HG03520 (cell line): ENCODE results near the gene ANKS6.
A peak's percentile ranks its signal among the peaks of the same experiment; 100 is the strongest.

Source experiments
- ATAC-seq: cut with Tn5 transposase; IDR thresholded peaks from one replicate; pipeline ENCODE4 v1.9.1; 2021; ENCODE audit warnings: mild to moderate bottlenecking, moderate library complexity; ENCODE audit not compliant: unreplicated experiment

The ANKS6 gene

DNA sequence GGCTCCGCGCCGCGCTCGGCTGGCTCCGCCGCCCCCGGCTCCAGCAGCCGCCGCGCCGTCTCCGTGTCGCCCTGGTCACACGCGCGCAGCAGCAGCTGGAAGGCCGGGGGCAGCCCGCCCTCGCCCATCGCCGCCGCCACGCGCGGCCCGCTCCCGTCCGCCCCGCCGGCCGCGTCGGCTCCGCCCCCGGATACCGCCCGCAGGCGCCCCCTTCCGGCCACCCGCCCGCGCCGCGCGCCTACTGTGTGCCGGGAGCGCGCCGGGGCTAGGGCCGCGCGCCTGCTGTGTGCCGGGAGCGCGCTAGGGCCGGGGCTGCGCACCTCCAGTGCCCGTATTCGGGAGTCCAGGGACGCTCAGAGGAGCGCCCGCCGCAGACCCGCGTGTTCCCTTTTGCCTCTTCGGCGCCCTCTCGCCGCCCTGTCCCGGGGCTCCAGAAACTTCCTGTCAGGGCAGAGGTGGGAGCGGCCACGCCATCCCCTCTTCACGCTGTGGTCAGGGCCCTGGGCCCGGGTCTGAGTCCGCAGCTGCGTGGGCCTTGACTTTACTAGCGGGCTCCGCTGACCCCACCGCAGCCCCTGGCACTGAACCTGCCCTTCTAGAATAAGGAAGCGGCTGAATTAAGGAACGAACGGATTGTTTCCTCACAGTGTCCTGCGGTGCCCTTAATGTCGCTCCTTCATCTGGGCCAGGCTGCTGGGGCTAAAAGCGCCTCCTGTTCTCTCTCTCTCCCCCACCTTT is at the start of gene ANKS6:
ANKS6 (minus strand) TSS at position 192 of the 738 bp plus-strand sequence; CDS start at position 128, 64 bp downstream.
- peak; percentile 86 for ATAC-seq

DNA sequence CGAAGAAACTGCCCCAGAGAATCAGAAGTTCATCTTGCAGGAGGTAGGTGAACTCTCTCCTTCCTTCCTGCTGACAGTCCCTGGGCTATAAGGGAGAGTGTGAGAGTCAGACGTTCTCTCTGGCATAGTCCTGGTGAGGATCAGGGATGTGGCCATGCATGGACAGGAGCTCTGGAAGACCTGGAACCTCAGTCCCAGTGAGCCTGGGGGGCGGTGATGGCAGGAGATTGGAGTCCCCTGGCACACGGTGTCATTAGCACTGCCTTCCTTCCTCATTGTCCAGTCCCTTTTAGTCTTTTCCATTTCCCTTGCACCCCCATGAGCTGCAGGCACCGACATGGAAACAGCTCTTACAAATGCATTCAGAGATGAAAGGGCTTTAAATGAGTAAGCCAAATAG is 49.7 kb upstream of the ANKS6 start:
- no peak for ATAC-seq

DNA sequence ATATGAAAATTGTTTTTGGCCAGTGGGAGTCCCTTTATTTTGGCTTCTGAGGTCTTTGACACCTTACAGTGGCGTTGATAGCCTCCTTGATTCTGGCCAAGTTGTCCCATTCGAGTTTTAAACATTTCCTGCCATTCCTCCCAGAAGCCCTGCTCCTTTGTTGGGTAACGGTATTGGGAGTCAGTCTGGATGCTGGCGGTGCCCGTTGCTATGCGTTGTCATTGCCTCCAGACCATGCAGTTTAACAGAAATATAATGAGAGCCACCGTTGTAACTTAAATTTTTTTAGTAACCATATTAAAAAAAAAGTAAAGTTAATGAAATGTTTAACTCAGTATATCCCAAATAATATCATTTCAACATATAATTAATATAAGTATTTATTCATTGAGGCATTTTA is 46.2 kb upstream of the ANKS6 start:
- no peak for ATAC-seq

DNA sequence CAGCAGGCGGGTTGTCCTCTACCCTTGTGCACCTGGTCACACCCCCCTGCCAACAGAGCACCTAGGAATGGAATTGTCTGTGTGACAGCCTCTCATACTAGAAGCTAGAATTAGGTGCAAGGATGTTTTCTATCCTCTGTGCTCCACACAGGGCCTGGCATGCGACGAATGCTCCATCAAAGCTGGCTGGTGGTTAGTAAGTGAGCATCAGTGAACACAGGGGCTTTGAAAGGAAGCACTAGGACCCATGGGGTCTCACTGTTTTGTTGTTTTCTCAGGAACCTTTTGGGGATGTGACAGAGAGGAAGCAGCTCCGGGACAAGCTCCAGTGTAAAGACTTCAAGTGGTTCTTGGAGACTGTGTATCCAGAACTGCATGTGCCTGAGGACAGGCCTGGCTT is 43.4 kb upstream of the ANKS6 start:
- ATAC-seq: no peak

DNA sequence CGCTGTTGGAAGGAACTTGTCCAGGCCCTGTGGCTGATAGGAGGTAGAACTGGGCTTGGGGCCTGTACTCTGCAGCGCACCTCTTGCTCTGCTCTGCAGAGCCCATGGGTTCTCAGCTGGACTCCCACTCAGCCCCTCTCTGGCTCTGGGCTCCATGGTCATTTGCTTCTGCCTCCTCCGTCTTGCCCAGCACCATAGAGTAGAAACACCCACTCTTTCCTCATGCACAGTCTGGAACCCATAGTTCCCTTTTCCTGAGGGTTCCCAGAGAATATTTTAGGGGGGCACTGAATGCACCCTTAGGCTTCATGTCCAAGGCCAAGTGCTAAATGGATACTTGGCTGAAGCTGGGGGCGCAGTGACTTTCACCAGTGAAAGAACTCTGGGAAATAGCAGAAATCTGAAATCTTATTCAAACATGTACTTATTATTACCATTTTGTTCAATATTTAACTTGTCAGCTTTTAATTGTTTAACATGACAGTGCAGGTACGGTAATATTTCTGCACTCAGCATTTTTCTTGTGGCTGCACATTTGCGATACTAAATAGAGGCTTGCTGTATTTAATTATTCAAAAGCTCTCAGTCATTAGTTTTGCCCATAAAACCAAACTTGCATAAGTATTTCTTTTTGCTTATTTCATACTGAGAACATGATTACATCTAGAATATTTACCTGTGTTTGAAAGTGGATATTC is 42.7 kb upstream of the ANKS6 start:
- no peak for ATAC-seq

GRCh38 chr9:98838155-98838867 is 42.0 kb upstream of the ANKS6 start:
- no peak for ATAC-seq

DNA sequence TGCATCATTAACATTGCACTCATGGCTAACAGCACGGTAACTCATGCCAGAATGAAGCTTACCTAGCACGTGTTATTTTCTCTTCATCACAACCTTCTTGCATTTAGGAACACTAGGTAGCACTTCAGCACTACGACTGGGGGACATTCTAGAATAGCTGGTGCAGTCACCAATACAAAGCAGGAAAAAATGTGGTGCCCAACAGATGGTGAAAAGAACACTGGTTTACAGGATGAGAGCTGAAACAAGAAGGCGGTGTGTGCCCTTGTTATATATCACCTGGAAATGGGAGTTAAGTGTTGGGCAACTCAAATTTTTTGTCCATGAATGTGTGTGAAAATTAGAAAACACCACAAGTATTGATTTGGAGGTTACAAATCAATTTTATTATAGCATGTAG is 41.2 kb upstream of the ANKS6 start:
- ATAC-seq: no peak

DNA sequence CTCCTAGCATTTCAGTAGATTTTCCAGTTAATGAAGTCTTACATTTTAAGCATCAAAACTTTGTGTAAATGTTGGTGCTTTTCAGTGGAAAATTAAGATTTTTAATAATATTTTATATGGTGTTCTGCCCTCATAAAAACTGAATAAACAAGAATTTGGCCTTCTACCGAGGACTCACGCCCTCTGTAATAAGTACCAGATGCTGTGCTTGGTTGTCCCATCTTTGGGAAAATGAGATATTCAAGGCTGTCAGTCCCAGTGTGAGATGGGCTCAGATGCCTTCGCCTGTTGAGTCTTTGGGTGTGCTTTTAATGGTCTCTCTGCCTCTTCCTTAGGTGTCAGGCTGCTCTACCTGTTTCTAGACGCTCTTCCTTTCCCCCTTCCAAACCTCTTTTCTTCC is 39.9 kb upstream of the ANKS6 start:
- ATAC-seq: no peak

DNA sequence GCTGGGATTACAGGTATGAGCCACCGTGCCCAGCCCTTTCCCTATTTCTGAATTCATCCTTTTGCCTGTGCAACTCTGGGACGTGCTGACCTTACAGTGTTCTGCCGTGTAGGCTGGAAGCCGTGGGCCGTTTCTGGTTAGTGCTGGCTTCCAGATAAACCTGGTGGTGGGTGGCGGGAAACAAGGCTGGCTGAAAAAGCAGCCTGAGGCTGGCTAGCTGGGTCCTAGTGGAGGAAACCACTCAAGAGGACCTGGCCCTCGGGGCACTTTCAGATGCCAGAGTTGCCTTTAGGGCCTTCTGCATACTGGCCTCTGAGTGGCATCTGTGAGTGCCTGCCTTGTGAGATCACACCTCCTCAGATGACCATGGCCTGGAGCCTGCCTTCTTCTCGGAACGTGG is 38.0 kb upstream of the ANKS6 start:
- no peak for ATAC-seq

DNA sequence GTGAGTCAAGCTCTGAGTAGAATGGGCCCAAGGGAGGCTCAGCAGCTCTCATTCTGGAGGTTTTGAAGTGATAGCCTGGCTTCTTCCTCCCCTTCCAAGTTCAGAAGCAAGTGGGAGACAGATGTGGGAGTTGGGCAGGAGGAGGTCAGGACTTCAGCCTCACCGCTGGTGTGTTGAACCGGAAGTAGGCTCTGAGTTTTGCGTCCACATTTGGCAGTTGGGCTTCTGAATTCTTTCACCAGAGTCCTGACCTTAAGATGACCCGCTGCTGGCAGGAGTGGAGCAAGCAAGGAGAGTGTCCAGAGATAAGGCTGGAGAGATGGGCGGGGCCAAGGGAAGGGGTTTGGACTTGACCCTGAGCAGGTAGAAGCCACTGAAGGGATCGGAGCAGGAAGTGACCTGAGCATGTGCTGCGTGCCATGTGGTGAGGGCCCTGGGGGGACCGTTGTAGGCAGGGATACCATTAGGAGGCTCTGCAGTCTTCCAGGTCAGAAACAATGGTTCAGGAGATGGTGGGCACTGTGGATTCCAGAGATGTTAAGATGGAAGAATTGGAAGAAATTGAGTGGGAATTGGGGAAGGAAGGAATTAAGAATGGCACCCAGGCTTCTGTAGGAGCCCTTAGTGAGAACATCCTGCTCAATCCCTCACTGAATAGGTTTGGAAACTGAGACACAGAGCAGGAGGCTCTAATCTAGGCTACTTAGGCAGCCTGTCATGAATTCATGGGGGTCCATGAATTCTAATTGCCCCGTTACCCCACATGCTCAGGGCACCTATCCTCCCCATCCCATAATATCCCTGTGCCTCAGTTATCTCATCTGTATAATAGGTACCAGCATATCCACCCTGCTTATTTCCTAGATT is 37.0 kb upstream of the ANKS6 start:
- no peak for ATAC-seq

- no peak for ATAC-seq
Measured at GRCh38 chr9:98832768-98833089, 36.4 kb upstream of the ANKS6 start.

DNA sequence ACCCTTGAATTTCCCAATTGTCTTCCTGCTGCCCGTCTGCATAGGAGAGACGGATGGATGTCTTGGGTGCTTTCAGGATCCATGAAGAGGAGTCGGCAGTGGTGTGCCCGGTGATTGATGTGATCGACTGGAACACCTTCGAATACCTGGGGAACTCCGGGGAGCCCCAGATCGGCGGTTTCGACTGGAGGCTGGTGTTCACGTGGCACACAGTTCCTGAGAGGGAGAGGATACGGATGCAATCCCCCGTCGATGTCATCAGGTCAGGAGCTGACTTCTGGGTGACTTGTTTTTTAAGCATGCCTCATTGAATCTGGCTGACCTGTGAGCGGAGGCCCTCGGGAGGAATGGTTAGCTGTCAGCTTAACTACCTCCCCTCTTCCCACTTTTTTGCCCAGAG is 35.3 kb upstream of the ANKS6 start:
- ATAC-seq: no peak

DNA sequence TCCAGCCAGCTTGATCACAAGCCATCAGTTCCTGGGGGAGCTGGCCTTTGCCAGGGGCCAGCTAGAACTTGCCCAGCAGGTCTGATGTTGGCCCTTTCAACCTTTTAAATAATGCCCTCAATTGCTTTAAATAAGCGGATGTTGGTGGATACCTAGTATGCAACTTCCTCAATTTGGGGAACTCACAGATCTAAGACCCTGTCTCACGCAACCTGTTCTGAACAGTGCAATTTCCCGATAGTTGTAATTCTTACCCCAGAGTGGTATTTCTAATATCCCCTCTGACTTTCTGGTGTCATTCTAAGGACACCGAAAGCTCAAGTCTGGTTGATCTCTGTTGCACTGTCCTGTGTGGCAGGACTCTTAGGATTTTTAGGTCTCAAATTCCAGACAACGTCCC is 34.2 kb upstream of the ANKS6 start:
- ATAC-seq: no peak

DNA sequence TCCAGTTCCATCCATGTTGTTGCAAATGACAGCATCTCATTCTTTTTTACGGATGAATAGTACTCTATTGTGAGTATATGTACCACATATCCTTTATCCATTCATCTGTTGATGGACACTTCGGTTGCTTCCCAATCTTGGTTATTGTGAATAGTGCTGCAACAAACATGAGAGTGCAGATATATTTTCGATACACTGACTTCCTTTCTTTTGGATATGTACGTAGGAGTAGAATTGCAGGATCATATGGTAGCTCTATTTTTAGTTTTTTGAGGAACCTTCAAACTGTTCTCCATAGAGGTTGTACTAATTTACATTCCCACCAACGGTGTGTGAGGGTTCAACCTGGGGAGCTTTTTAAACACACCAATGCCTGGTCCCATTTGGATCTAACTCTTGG is 33.4 kb upstream of the ANKS6 start:
- no peak for ATAC-seq

DNA sequence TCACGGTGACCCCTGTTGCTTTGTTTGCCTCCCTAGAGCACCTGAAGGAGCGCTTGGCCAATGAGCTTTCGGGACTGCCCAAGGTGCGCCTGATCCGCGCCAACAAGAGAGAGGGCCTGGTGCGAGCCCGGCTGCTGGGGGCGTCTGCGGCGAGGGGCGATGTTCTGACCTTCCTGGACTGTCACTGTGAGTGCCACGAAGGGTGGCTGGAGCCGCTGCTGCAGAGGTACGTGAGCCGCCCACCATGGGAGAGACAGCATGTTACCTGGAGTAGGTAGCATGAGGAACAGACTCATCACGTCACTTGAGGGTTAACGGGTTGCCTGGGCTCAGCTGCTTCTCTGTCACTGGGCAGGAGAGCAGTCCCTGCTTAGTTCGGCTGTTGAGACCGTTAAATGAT is 30.4 kb upstream of the ANKS6 start:
- ATAC-seq: no peak

- no peak for ATAC-seq
Measured at GRCh38 chr9:98825414-98825813, 29.1 kb upstream of the ANKS6 start.

GRCh38 chr9:98823666-98824334 is 27.4 kb upstream of the ANKS6 start:
- ATAC-seq: no peak

DNA sequence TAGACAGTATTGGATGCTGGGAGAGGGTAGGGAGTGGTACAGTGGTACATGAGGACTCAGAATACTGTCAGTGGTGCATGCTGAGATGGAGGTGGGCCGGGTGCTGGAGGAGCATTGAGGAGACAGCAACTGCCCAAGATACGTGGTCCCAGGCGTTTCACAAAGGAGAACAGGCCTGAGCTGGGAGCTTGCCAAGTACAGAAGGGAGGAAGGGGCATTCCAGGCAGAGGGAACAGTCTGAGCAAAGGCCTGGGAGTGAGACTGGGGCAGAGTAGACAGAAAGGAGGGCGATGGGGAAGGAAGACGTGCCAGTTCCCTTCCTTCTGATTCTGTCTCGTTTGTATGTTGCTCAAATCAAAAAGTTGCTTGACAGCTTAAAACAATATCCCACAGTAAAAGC is 26.3 kb upstream of the ANKS6 start:
- ATAC-seq: no peak

DNA sequence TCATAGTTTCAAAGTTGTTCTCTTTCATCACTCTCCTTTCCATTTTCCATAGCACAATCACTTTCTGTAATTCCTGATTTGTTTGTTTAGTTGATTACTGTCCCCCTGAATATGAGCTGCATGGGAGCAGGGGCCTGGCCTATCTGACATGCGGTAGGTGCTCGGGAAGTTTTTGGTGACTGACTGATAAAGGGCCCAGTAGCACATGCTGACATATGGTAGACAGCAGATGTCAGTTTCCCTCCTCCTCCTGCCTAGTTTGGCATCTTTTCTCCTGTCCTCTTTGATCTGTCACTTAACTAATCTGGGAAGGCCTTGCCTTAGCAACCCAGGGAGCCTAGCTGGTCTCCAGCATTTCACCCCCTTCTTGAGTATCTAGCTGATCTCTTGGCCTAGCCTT is 25.5 kb upstream of the ANKS6 start:
- no peak for ATAC-seq

DNA sequence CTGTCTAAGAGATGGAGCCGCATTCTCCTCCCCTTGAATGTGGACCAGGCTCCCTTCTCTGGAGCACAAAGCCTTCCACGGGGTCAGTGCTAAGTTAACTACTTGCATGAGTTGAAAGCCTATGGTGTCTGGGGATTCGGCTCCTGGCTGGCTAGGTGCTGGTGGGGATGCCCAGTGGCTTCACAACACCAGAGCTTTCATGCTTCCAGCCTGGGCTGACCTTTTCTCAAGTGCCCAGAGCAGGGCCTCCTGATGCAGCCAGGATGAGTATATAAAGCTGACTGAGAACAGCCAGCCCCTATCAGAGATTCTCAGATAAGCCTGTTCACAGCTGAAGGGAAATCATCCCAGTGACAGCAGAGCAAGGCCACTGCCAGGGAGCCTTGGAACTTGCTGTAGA is 22.9 kb upstream of the ANKS6 start:
- no peak for ATAC-seq

DNA sequence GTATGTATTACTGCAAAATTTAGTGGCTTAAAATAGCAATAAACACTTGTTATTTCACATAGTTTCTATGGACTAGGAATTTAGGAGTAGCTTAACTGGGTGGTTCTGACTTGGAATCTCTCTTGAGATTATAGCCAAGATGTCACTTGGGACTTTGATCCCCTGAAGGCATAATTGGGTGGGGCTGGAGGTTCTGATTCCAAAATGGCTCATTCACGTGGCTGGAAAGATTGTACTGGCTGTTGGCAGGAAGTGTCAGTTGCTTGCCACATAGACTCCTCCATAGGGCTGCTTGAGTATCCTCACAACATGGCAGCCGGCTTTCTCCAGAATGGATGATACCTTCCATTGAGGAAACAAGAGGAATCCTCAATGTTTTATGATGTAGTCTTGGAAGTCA is 22.4 kb upstream of the ANKS6 start:
- no peak for ATAC-seq
